Sigmoid colon (tissue), 7 donors: ENCODE measurements around the gene PAPLN. TPM values are rescaled to one million over a fixed set of nuclear protein-coding genes. Genes with fewer than 3 reads are reported as not detected.
A peak's percentile ranks its signal among the peaks of the same experiment; 100 is the strongest.

ENCODE experiments used
- DNase-seq: peaks from one replicate; pipeline ENCODE4 v3.0.0-alpha.2; 2019
- H3K27ac ChIP-seq, 4 donors: fragments of 200-600 bp; sonication (generic); one replicate each; pipeline ENCODE4 v1.5.1; 2016 to 2019; ENCODE audit warnings: mild to moderate bottlenecking in 1 of 4
- H3K27me3 ChIP-seq, 3 donors: fragments of 200-600 bp; sonication (generic); one replicate each; pipeline ENCODE4 v1.5.1; 2019; ENCODE audit warnings: mild to moderate bottlenecking in 1 of 3
- H3K36me3 ChIP-seq, 4 donors: fragments of 200-600 bp; sonication (generic); one replicate each; pipeline ENCODE4 v1.5.1; 2016 to 2019
- H3K4me1 ChIP-seq, 4 donors: fragments of 200-600 bp; sonication (generic); one replicate each; pipeline ENCODE4 v1.5.1; 2017 to 2019
- H3K4me3 ChIP-seq, 4 donors: fragments of 200-600 bp; sonication (generic); one replicate each; pipeline ENCODE4 v1.5.1; 2017 to 2019; ENCODE audit warnings: mild to moderate bottlenecking in 2 of 4, moderate library complexity in 1 of 4
- H3K9me3 ChIP-seq, 4 donors: fragments of 200-600 bp in 3 of 4; sonication (generic) in 3 of 4; one replicate each; pipeline versions ENCODE4 v1.5.1 to v1.6.1; 2013 to 2019
- CTCF ChIP-seq, 4 experiments: fragments of 450-650 bp in 3 of 4; fragments of 200-600 bp in 1 of 4; IDR thresholded peaks; one replicate each; pipeline ENCODE4 v1.5.1; 2016 to 2019; ENCODE audit warnings: antibody characterized with exemption in 4 of 4, mild to moderate bottlenecking in 3 of 4, moderate library complexity in 2 of 4
- EP300 ChIP-seq, 4 donors: sonication (generic); formaldehyde crosslinking; IDR thresholded peaks; one replicate each; pipeline ENCODE4 v1.6.1; 2017; ENCODE audit warnings: antibody characterized with exemption in 4 of 4
- POLR2A ChIP-seq, 2 donors: fragments of 450-650 bp; IDR thresholded peaks; one replicate each; pipeline ENCODE4 v1.6.1; 2016; ENCODE audit warnings: antibody characterized with exemption in 2 of 2, mild to moderate bottlenecking in 2 of 2, moderate library complexity in 2 of 2
- POLR2AphosphoS5 ChIP-seq, 4 donors: sonication (generic); formaldehyde crosslinking; IDR thresholded peaks; one replicate each; pipeline ENCODE4 v1.6.1; 2017; ENCODE audit warnings: antibody characterized with exemption in 4 of 4
- WGBS, 2 donors: extraction: QIAGEN DNeasy Blood & Tissue Kit; methylation state at CpG; one replicate each; pipeline ENCODE4 v1.1.7; 2013; 5-methylcytosine and 5-hydroxymethylcytosine counted together
- intact Hi-C: fragments of 100-400 bp; cut with DNase I; formaldehyde crosslinking; loops from one replicate; pipeline ENCODE4 v1.15.1; 2023
- polyA plus RNA-seq, 3 donors: library from polyadenylated mRNA; stranded (reverse); fragments of 200-250 nt; gene quantifications; one replicate each; pipeline ENCODE4 v1.2.3, GENCODE V29; 2013
- total RNA-seq, 4 donors: library from RNA; depleted of rRNA; stranded (reverse); fragments of >200 nt; gene quantifications; one replicate each; pipeline ENCODE4 v1.1.0, GENCODE V29; 2016
- donor health status: healthy with polysubstance abuse.
- donor health status: Bipolar disorder and iron deficiency.
- donor health status: healthy.

PAPLN gene
- total and polyA plus RNA-seq, 7 donors = 0.46 to 52.1 (median 13.6) TPM

GRCh38 chr14:73220061-73220460, 17.2 kb upstream of the PAPLN start:
- Histone ChIP-seq H3K4me1 (peaks cover 0 to 21% (median 16%) of the 10 kb centered on the region in 4 donors), H3K4me3 (no peak overlapping the region), H3K36me3 (peaks cover 0 to 55% (median 15%) of the 10 kb centered on the region in 4 donors), H3K9me3 (no peaks in the 10 kb centered on the region), H3K27ac (no peak overlapping the region), H3K27me3 (no peaks in the 10 kb centered on the region)
- intact Hi-C loops = loop anchor here (5.0 kb wide), 1 partner anchor 237 kb away; the partner anchor contains the start of gene NUMB
- no peak for DNase-seq
- WGBS, 2 donors = 95% methylated on average over 4 of the region's 4 CpGs
- TF ChIP-seq CTCF (IDR thresholded peaks at IDR 0.05) (no peak), POLR2A (IDR thresholded peaks at IDR 0.05) (no peak), EP300 (IDR thresholded peaks at IDR 0.05) (no peak), POLR2AphosphoS5 (IDR thresholded peaks at IDR 0.05) (no peak)

GRCh38 chr14:73220634-73221033, 16.7 kb upstream of the PAPLN start:
- intact Hi-C loops = loop anchor here (5.0 kb wide), 1 partner anchor 237 kb away; the partner anchor contains the start of gene NUMB
- Histone ChIP-seq H3K27me3 (no peaks in the 10 kb centered on the region), H3K36me3 (peaks cover 0 to 50% (median 15%) of the 10 kb centered on the region in 4 donors), H3K4me3 (no peak overlapping the region), H3K9me3 (no peaks in the 10 kb centered on the region), H3K4me1 (peaks cover 0 to 21% (median 16%) of the 10 kb centered on the region in 4 donors), H3K27ac (no peak overlapping the region)
- no peak for TF ChIP-seq EP300 (IDR thresholded peaks at IDR 0.05)
- no peak for TF ChIP-seq POLR2A (IDR thresholded peaks at IDR 0.05)
- no peak for TF ChIP-seq POLR2AphosphoS5 (IDR thresholded peaks at IDR 0.05)
- TF ChIP-seq CTCF (IDR thresholded peaks at IDR 0.05) = no peak
- no peak for DNase-seq
- 95 to 96% methylated on average over 5 of the region's 5 CpGs for WGBS, 2 donors

- no peak for TF ChIP-seq POLR2A (IDR thresholded peaks at IDR 0.05)
- TF ChIP-seq CTCF (IDR thresholded peaks at IDR 0.05) = no peak
- TF ChIP-seq POLR2AphosphoS5 (IDR thresholded peaks at IDR 0.05) = no peak
- no peak for TF ChIP-seq EP300 (IDR thresholded peaks at IDR 0.05)
- 76 to 81% methylated on average over 2 of the region's 2 CpGs for WGBS, 2 donors
- peak overlapping the region in 2 of 4 donors; percentile 53 to 67 for H3K27ac ChIP-seq
- H3K36me3 ChIP-seq = peaks cover 0 to 38% (median 15%) of the 10 kb centered on the region in 4 donors
- DNase-seq = no peak
- H3K4me1 ChIP-seq = peaks cover 0 to 21% (median 16%) of the 10 kb centered on the region in 4 donors
- no peak overlapping the region for H3K4me3 ChIP-seq
- intact Hi-C loops = loop anchor here (5.0 kb wide), 1 partner anchor 235 kb away; the partner anchor contains the start of gene NUMB
- no peaks in the 10 kb centered on the region for H3K27me3 ChIP-seq
- no peaks in the 10 kb centered on the region for H3K9me3 ChIP-seq
Measured at GRCh38 chr14:73221945-73222344, 15.4 kb upstream of the PAPLN start.

- intact Hi-C loops = loop anchor here (5.0 kb wide), 1 partner anchor 234 kb away; the partner anchor contains the start of gene NUMB
- peaks cover 0 to 24% (median 19%) of the 10 kb centered on the region in 4 donors for H3K4me1 ChIP-seq
- 67 to 80% methylated on average over 5 of the region's 5 CpGs for WGBS, 2 donors
- peaks cover 0 to 27% (median 11%) of the 10 kb centered on the region in 4 donors for H3K36me3 ChIP-seq
- no peak overlapping the region for H3K4me3 ChIP-seq
- DNase-seq = no peak
- peak overlapping the region; percentile 37 to 67 (median 56) for H3K27ac ChIP-seq
- H3K27me3 ChIP-seq = no peaks in the 10 kb centered on the region
- peak in 2 of 4 donors; percentile 32 to 35 for TF ChIP-seq POLR2AphosphoS5 (IDR thresholded peaks at IDR 0.05)
- TF ChIP-seq CTCF (IDR thresholded peaks at IDR 0.05) = no peak
- H3K9me3 ChIP-seq = no peaks in the 10 kb centered on the region
Measured at GRCh38 chr14:73223049-73223448, 14.3 kb upstream of the PAPLN start.

GRCh38 chr14:73225496-73225895, 11.8 kb upstream of the PAPLN start:
- DNase-seq = no peak
- WGBS, 2 donors = 91 to 94% methylated on average over 4 of the region's 4 CpGs
- H3K4me3 ChIP-seq = no peak overlapping the region
- H3K9me3 ChIP-seq = no peaks in the 10 kb centered on the region
- H3K27ac ChIP-seq = no peak overlapping the region
- TF ChIP-seq EP300 (IDR thresholded peaks at IDR 0.05) = no peak
- no peak for TF ChIP-seq CTCF (IDR thresholded peaks at IDR 0.05)
- no peak for TF ChIP-seq POLR2AphosphoS5 (IDR thresholded peaks at IDR 0.05)
- no peak for TF ChIP-seq POLR2A (IDR thresholded peaks at IDR 0.05)
- peaks cover 0 to 35% (median 31%) of the 10 kb centered on the region in 4 donors for H3K4me1 ChIP-seq
- H3K36me3 ChIP-seq = peaks cover 0 to 3% (median 0%) of the 10 kb centered on the region in 4 donors
- H3K27me3 ChIP-seq = no peaks in the 10 kb centered on the region
- intact Hi-C loops = no loop called here
